Mononuclear cell (primary cell): Measurements from ENCODE around the gene ZNF768. TPM values are rescaled to one million over a fixed set of nuclear protein-coding genes. Genes with fewer than 3 reads are reported as not detected.
A peak's percentile ranks its signal among the peaks of the same experiment; 100 is the strongest.
"Not testable (repeated sequence)": the region's sequence is repeated elsewhere in the genome, so short reads cannot be mapped to it uniquely, and the experiment has no call there.

ENCODE experiments used
- H3K27me3 ChIP-seq: 2 replicates; pipeline ENCODE4 v1.6.0; 2011; ENCODE audit warnings: low read length, control low read depth; ENCODE audit not compliant: insufficient read depth
- H3K4me1 ChIP-seq: 2 replicates; pipeline ENCODE4 v1.5.1; 2011; ENCODE audit warnings: mild to moderate bottlenecking, low read length, control low read depth; ENCODE audit not compliant: insufficient read depth
- H3K4me3 ChIP-seq: 2 replicates; pipeline ENCODE4 v1.5.1; 2011; ENCODE audit warnings: mild to moderate bottlenecking, low read length, moderate library complexity
- H3K9me3 ChIP-seq: 2 replicates; pipeline ENCODE4 v1.5.1; 2011; ENCODE audit warnings: low read depth, mild to moderate bottlenecking, control low read depth, low read length
- total RNA-seq: library from RNA; depleted of rRNA; stranded (reverse); fragments of >200 nt; gene quantifications from one replicate; pipeline ENCODE4 v1.2.3, GENCODE V29; 2012

Gene ZNF768
- total RNA-seq, 1 donor: 5.7 TPM

DNA sequence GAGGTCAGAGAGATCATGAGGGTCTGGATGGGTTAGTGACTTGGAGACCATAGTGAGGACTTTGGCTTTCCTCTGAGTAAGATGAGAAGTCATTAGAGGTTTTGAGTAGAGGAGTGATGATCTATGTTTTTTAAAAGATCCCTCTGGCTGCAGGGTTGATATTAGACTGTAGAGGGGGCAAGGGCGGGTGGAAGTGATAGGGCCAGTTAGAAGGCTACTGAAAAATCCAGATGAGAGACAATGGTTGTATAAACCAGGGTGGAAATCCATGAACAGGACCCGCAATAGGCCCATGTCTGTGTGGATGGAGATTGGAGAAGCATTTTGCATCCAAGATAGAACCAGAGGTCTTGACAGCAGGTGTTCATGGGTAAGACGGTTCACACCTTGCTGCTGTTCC lies 44.0 kb downstream of the ZNF768 start:
- peaks cover 35% of the 10 kb centered on the region for H3K4me1 ChIP-seq
- H3K4me3 ChIP-seq: no peak overlapping the region
- no peaks in the 10 kb centered on the region for H3K9me3 ChIP-seq
- no peaks in the 10 kb centered on the region for H3K27me3 ChIP-seq

DNA sequence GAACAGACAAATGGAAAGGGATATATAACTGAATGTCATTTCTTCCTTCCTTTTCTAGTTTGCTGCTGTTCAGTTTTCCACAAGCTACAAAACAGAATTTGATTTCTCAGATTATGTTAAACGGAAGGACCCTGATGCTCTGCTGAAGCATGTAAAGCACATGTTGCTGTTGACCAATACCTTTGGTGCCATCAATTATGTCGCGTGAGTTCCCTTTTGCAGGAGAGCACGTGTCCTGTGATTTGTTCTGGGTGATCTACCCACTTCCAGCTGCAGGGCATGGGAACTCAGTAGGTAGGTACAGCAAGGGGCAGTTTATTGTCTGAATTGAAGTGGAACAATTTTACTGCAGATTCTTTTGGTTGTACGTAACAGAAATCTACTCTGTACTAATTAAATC lies 45.0 kb downstream of the ZNF768 start:
- H3K4me1 ChIP-seq: peaks cover 44% of the 10 kb centered on the region
- no peak overlapping the region for H3K4me3 ChIP-seq
- H3K9me3 ChIP-seq: no peaks in the 10 kb centered on the region
- no peaks in the 10 kb centered on the region for H3K27me3 ChIP-seq

DNA sequence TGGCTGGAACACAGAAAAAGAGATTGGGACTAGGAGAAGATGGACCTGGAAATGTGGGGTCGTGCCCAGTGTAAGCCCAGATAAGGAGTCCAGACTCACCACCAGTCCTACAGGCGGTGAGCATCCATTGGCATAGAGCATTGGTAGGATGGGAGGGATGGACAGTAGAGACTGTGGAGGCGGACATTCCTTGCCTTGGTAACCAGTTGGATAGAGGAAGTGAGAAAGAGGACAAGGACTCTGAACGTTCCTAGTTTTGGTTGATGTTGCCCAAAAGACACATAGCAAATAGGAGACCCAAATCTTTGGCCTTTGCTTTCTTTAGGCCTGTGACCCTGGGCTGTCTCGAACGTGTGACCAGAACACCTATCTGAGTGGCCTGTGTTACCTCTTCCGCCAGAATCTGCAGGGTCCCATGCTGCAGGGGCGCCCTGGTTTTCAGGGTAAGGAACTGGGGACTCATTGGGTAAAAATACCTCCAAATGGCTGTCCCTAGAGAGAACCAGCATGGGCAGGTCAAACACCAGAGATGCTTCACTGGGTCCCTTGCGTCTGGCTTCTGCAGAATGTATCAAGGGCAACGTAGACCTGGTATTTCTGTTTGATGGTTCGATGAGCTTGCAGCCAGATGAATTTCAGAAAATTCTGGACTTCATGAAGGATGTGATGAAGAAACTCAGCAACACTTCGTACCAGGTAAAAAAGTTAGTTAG lies 47.4 kb downstream of the ZNF768 start:
- H3K4me3 ChIP-seq: no peak overlapping the region
- peaks cover 67% of the 10 kb centered on the region for H3K4me1 ChIP-seq

DNA sequence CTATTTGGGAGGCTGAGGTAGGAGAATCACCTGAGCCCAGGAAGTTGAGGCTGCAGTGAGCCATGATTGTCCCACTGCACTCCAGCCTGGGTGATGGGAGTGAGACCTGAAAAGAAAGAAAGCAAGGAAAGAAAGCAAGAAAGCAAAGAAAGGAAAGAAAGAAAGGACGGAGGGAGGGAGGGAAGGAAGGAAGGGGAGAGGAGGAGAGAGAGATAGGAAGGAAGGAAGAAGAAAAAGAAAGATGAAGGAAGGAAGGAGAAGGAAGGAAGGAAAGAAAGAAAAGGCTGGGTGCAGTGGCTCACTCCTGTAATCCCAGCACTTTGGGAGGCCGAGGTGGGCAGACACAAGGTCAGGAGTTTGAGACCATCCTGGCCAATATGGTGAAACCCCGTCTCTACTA lies 48.6 kb downstream of the ZNF768 start:
- peaks cover 76% of the 10 kb centered on the region for H3K4me1 ChIP-seq
- H3K27me3 ChIP-seq, H3K9me3 ChIP-seq, H3K4me3 ChIP-seq: not testable (repeated sequence)

More for the DNA sequence above, 47.4 kb downstream of the ZNF768 start:
- Histone ChIP-seq H3K9me3 (no peaks in the 10 kb centered on the region), H3K27me3 (no peaks in the 10 kb centered on the region)

DNA sequence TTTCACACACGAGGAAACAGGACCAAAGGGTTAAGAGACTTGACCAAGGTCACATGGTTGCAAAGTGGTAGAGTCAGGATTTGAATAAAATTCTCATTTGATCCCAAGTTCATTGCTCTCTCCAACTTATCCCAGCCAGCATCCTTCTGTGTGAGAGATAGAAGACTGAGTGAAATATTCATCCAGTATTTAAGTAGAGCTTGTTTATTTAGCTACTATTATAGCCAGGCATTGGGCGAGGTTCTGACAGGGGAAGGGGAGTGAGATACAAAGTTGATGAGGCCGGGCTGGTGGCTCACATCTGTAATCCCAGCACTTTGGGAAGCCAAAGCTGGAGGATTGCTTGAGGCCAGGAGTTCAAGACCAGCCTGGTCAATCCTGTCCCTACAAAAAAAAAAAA lies 49.4 kb downstream of the ZNF768 start:
- H3K4me3 ChIP-seq: no peak overlapping the region
- no peaks in the 10 kb centered on the region for H3K27me3 ChIP-seq
- peaks cover 79% of the 10 kb centered on the region for H3K4me1 ChIP-seq
- no peaks in the 10 kb centered on the region for H3K9me3 ChIP-seq

DNA sequence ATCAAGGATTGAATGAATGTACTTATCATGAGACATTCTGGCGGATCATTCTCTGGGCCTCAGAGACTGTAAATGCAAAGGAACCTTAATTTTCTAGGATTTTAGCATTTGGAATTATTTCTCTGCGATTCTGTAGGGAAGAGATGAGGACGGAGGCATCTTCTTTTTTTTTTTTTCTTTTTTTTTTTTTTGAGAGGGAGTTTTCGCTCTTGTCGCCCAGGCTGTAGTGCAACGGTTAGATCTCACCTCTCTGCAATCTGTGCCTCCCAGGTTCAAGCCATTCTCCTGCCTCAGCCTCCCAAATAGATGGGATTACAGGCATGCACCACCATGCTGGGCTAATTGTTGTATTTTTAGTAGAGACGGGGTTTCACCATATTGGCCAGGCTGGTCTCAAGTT lies 51.7 kb downstream of the ZNF768 start:
- H3K9me3 ChIP-seq: no peaks in the 10 kb centered on the region
- H3K4me1 ChIP-seq: peaks cover 90% of the 10 kb centered on the region
- no peaks in the 10 kb centered on the region for H3K27me3 ChIP-seq
- peak overlapping the region; percentile 59 for H3K4me3 ChIP-seq

DNA sequence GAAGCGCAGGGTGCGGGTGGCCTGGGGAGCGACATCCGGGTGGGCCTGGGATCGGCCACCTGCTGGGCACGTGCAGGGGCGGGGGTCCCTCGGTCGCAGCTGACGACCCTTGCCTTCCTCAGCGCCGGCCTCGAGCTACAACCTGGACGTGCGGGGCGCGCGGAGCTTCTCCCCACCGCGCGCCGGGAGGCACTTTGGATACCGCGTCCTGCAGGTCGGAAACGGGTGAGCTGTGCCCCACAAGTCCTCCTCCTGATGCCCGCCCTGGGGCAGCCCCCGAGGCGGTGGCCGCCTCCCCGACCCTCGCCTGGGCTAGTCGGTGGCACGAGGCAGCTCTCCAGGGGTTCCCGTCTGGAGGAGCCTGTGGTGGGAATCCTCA lies 52.3 kb downstream of the ZNF768 start:
- peak overlapping the region; percentile 59 for H3K4me3 ChIP-seq
- peaks cover 92% of the 10 kb centered on the region for H3K4me1 ChIP-seq
- no peaks in the 10 kb centered on the region for H3K9me3 ChIP-seq
- no peaks in the 10 kb centered on the region for H3K27me3 ChIP-seq

Other genes with a start within 250 kb of the ZNF768 start
- gene CD2BP2, start 171.3 kb downstream of the ZNF768 start, total RNA-seq: 21.5 TPM
- 12.0 TPM for gene TBC1D10B, start 156.1 kb downstream of the ZNF768 start, total RNA-seq
- gene MYL11, start 151.8 kb downstream of the ZNF768 start, total RNA-seq: 2.1 TPM
- gene SEPTIN1, start 144.0 kb downstream of the ZNF768 start, total RNA-seq: 38.7 TPM
- 3.8 TPM for gene ZNF48, start 131.1 kb downstream of the ZNF768 start, total RNA-seq
- gene ZNF771, start 119.0 kb downstream of the ZNF768 start, total RNA-seq: 1.0 TPM
- gene DCTPP1, start 96.5 kb downstream of the ZNF768 start, total RNA-seq: 4.1 TPM
- gene SEPHS2, start 80.7 kb downstream of the ZNF768 start, total RNA-seq: 11.4 TPM
- 150 TPM for gene ITGAL, start 53.8 kb downstream of the ZNF768 start, total RNA-seq
- gene ZNF747, start 8.3 kb upstream of the ZNF768 start, total RNA-seq: 6.0 TPM
- gene ZNF764, start 31.8 kb upstream of the ZNF768 start, total RNA-seq: 10.5 TPM
- 9.4 TPM for gene ZNF688, start 45.1 kb upstream of the ZNF768 start, total RNA-seq
- 2.6 TPM for gene ZNF785, start 59.1 kb upstream of the ZNF768 start, total RNA-seq
- 14.9 TPM for gene ZNF689, start 83.8 kb upstream of the ZNF768 start, total RNA-seq
- 20.8 TPM for gene PRR14, start 124.4 kb upstream of the ZNF768 start, total RNA-seq
- 100 TPM for gene FBRS, start 131.9 kb upstream of the ZNF768 start, total RNA-seq
- 16.5 TPM for gene SRCAP, start 172.6 kb upstream of the ZNF768 start, total RNA-seq
- 15.7 TPM for gene PHKG2, start 221.9 kb upstream of the ZNF768 start, total RNA-seq
- gene CFAP119, start 235.5 kb upstream of the ZNF768 start, total RNA-seq: 2.2 TPM
- gene RNF40, start 235.8 kb upstream of the ZNF768 start, total RNA-seq: 44.1 TPM